Upper lobe of right lung (tissue), 1 donor: ENCODE results near the gene SHISA8. TPM values are rescaled to one million over a fixed set of nuclear protein-coding genes. Genes with fewer than 3 reads are reported as not detected.

Experiments used
- ATAC-seq: fragments of 200-7000 bp; cut with Tn5 transposase; one replicate; pipeline ENCODE4 v1.9.1; 2020; ENCODE audit warnings: mild to moderate bottlenecking, moderate library complexity
- DNase-seq: peaks from one replicate; pipeline ENCODE4 v3.0.0-alpha.2; 2020
- H3K27ac ChIP-seq: fragments of 200-600 bp; one replicate; pipeline ENCODE4 v1.8.0; 2022
- H3K27me3 ChIP-seq: fragments of 200-600 bp; one replicate; pipeline ENCODE4 v1.8.0; 2022; ENCODE audit warnings: mild to moderate bottlenecking
- H3K36me3 ChIP-seq: fragments of 200-600 bp; one replicate; pipeline ENCODE4 v1.8.0; 2022
- H3K4me1 ChIP-seq: fragments of 200-600 bp; one replicate; pipeline ENCODE4 v1.8.0; 2022
- H3K4me3 ChIP-seq: fragments of 200-600 bp; one replicate; pipeline ENCODE4 v1.8.0; 2022; ENCODE audit warnings: mild to moderate bottlenecking
- H3K9me3 ChIP-seq: fragments of 200-600 bp; one replicate; pipeline ENCODE4 v1.8.0; 2022
- intact Hi-C: fragments of 100-400 bp; cut with DNase I; formaldehyde crosslinking; loops from one replicate; pipeline ENCODE4 v1.11.0; 2022
- total RNA-seq: library from RNA; stranded (reverse); fragmentation: NEBNext Ultra II Directional; extraction: Animal tissue kit (Norgen Biotek cat#: 25700); gene quantifications from one replicate; pipeline ENCODE4 v1.2.1, GENCODE V29; 2021
- TF ChIP-seq, protein P1 (sequence below): fragments of 200-600 bp; IDR thresholded peaks from one replicate; pipeline ENCODE4 v1.8.0; 2022; ENCODE audit warnings: antibody characterized with exemption
- donor health status: DM: no; HTN: yes; CAD: no; lungs with severe emphysema.

SHISA8 gene
- total RNA-seq, 1 donor from 2014 or later: not detected

DNA sequence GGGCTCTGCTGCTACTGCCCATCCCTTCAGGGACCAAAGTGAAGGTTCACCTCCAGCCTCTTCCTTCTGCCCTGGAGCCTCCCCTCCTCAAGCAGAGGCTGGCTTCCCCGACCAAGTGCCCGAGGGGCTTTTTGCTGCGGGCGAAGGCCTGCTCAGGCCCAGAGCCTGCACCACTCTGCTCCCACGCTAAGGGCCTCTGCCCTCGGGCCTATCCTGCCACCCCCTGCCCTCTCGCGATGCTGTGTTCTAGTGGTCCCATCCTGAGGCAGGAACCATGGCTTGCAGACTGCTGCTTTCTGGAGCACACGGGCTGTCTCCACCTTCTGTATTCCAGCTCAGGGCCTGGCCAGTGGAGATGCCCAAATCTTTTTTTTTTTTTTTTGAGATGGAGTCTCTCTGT lies 20.6 kb upstream of the SHISA8 start:
- intact Hi-C loops: no loop called here
- H3K36me3 ChIP-seq: no peaks in the 10 kb centered on the region
- DNase-seq: no peak
- no peaks in the 10 kb centered on the region for H3K4me1 ChIP-seq
- TF ChIP-seq, protein P1, sequence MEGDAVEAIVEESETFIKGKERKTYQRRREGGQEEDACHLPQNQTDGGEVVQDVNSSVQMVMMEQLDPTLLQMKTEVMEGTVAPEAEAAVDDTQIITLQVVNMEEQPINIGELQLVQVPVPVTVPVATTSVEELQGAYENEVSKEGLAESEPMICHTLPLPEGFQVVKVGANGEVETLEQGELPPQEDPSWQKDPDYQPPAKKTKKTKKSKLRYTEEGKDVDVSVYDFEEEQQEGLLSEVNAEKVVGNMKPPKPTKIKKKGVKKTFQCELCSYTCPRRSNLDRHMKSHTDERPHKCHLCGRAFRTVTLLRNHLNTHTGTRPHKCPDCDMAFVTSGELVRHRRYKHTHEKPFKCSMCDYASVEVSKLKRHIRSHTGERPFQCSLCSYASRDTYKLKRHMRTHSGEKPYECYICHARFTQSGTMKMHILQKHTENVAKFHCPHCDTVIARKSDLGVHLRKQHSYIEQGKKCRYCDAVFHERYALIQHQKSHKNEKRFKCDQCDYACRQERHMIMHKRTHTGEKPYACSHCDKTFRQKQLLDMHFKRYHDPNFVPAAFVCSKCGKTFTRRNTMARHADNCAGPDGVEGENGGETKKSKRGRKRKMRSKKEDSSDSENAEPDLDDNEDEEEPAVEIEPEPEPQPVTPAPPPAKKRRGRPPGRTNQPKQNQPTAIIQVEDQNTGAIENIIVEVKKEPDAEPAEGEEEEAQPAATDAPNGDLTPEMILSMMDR: no peak
- ATAC-seq: no peak
- H3K9me3 ChIP-seq: no peaks in the 10 kb centered on the region
- no peak overlapping the region for H3K27ac ChIP-seq
- no peak overlapping the region for H3K4me3 ChIP-seq
- H3K27me3 ChIP-seq: no peaks in the 10 kb centered on the region

- Histone ChIP-seq H3K27ac (no peak overlapping the region), H3K4me1 (no peaks in the 10 kb centered on the region), H3K36me3 (no peaks in the 10 kb centered on the region), H3K27me3 (no peaks in the 10 kb centered on the region), H3K9me3 (no peaks in the 10 kb centered on the region), H3K4me3 (no peak overlapping the region)
- ATAC-seq (no peak), DNase-seq (no peak)
- intact Hi-C loops: no loop called here
- TF ChIP-seq, protein P1: no peak
Observed at GRCh38 chr22:41935015-41935351, 20.1 kb upstream of the SHISA8 start.

DNA sequence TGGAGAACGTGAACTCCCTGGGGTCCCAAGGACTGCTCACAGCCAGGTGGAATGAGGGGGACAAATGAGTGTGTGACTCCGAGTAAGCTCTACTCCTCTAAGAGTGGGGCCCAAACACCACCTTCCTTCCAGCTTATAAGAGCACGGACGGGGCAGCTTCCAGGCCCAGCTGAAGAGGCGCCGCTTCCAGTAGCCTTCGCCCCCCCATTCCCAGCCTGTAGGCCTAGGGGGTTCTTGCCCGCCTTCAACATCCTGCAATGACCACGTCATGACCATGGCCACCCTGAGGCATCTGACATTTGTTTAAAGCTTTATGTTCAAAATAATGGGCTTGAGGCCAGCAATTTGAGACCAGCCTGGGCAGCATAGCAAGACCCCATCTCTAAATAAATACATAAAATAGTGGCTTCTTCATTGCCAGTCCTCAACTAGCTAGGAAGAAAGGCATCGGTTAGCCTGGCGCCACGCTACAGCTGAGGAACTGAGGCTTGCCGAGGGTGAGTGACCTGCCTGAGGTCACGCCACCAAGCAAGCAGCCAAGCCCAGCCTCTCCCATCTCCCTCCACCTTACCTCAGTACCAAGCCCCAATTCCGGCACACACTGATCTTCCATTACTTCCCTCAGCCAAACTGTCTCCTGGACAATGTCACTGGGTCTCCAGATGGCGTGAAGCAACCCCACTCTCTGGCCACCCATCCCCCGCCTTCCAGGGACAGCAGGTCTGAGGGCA lies 19.6 kb upstream of the SHISA8 start:
- no peaks in the 10 kb centered on the region for H3K36me3 ChIP-seq
- DNase-seq: no peak
- H3K4me1 ChIP-seq: no peaks in the 10 kb centered on the region
- intact Hi-C loops: no loop called here
- H3K9me3 ChIP-seq: no peaks in the 10 kb centered on the region
- no peaks in the 10 kb centered on the region for H3K27me3 ChIP-seq
- no peak for ATAC-seq
- H3K4me3 ChIP-seq: no peak overlapping the region
- no peak overlapping the region for H3K27ac ChIP-seq
- TF ChIP-seq, protein P1: no peak

GRCh38 chr22:41933411-41934177 lies 18.7 kb upstream of the SHISA8 start:
- Histone ChIP-seq H3K36me3 (no peaks in the 10 kb centered on the region), H3K27ac (no peak overlapping the region), H3K4me1 (no peaks in the 10 kb centered on the region), H3K9me3 (no peaks in the 10 kb centered on the region), H3K4me3 (no peak overlapping the region), H3K27me3 (no peaks in the 10 kb centered on the region)
- intact Hi-C loops: no loop called here
- DNase-seq (no peak), ATAC-seq (no peak)
- TF ChIP-seq, protein P1: no peak

GRCh38 chr22:41932353-41932752 lies 17.5 kb upstream of the SHISA8 start:
- Histone ChIP-seq H3K27me3 (no peaks in the 10 kb centered on the region), H3K36me3 (no peaks in the 10 kb centered on the region), H3K4me3 (no peak overlapping the region), H3K9me3 (no peaks in the 10 kb centered on the region), H3K4me1 (no peaks in the 10 kb centered on the region), H3K27ac (no peak overlapping the region)
- DNase-seq (no peak), ATAC-seq (no peak)
- TF ChIP-seq, protein P1: no peak
- intact Hi-C loops: no loop called here
